ENCODE results near the gene APOM. TPM values are rescaled to one million over a fixed set of nuclear protein-coding genes. Genes with fewer than 3 reads are reported as not detected.

APOM gene
- total RNA-seq, 2 donors from 2014 or later = 2.6 to 2.7 TPM

GRCh38 chr6:31686483-31686882 lies 30.8 kb downstream of the APOM start:
- no peak for DNase-seq (ENCODE audit: low spot score in 2 of 2)
- Mint-ChIP-seq H3K9me3 (no peaks in the 10 kb centered on the region), H3K36me3 (no peaks in the 10 kb centered on the region), H3K27ac (no peak overlapping the region)
- ATAC-seq = no peak

GRCh38 chr6:31687321-31687720 lies 31.6 kb downstream of the APOM start:
- DNase-seq (ENCODE audit: low spot score in 2 of 2) = no peak
- H3K27ac Mint-ChIP-seq = no peak overlapping the region
- no peak for ATAC-seq
- H3K36me3 Mint-ChIP-seq = no peaks in the 10 kb centered on the region
- H3K9me3 Mint-ChIP-seq = no peaks in the 10 kb centered on the region

- Mint-ChIP-seq H3K9me3 (no peaks in the 10 kb centered on the region), H3K27ac (peak overlapping the region in 1 of 2 donors; percentile 48), H3K36me3 (peaks cover 0 to 4% of the 10 kb centered on the region in 2 donors)
- DNase-seq (ENCODE audit: low spot score in 2 of 2) (no peak), ATAC-seq (no peak)
These were observed 32.4 kb downstream of the APOM start for GRCh38 chr6:31687860-31688693.

GRCh38 chr6:31689249-31690110 lies 33.8 kb downstream of the APOM start:
- H3K36me3 Mint-ChIP-seq = peaks cover 0 to 6% of the 10 kb centered on the region in 2 donors
- peak overlapping the region; percentile 83 to 93 for H3K27ac Mint-ChIP-seq
- DNase-seq (ENCODE audit: low spot score in 2 of 2) (peak in 1 of 2 donors; percentile 31), ATAC-seq (peak in 1 of 2 donors; percentile 46)
- no peaks in the 10 kb centered on the region for H3K9me3 Mint-ChIP-seq

- DNase-seq (ENCODE audit: low spot score in 2 of 2) = no peak
- no peaks in the 10 kb centered on the region for H3K9me3 Mint-ChIP-seq
- peak overlapping the region; percentile 83 to 93 for H3K27ac Mint-ChIP-seq
- ATAC-seq = peak in 1 of 2 donors; percentile 69
- peaks cover 0 to 6% of the 10 kb centered on the region in 2 donors for H3K36me3 Mint-ChIP-seq
These were observed 34.8 kb downstream of the APOM start for GRCh38 chr6:31690231-31691077.

GRCh38 chr6:31691078-31691463 lies 35.4 kb downstream of the APOM start:
- H3K27ac Mint-ChIP-seq = no peak overlapping the region

GRCh38 chr6:31691564-31692108 lies 35.9 kb downstream of the APOM start:
- Mint-ChIP-seq H3K36me3 (peaks cover 0 to 6% of the 10 kb centered on the region in 2 donors), H3K9me3 (no peaks in the 10 kb centered on the region), H3K27ac (no peak overlapping the region)
- no peak for ATAC-seq
- no peak for DNase-seq (ENCODE audit: low spot score in 2 of 2)

More at GRCh38 chr6:31691078-31691463, 35.4 kb downstream of the APOM start:
- Mint-ChIP-seq H3K9me3 (no peaks in the 10 kb centered on the region), H3K36me3 (peaks cover 0 to 6% of the 10 kb centered on the region in 2 donors)
- DNase-seq (ENCODE audit: low spot score in 2 of 2) = no peak
- ATAC-seq = no peak

GRCh38 chr6:31692353-31692752 lies 36.7 kb downstream of the APOM start:
- no peaks in the 10 kb centered on the region for H3K9me3 Mint-ChIP-seq

GRCh38 chr6:31692886-31693285 lies 37.2 kb downstream of the APOM start:
- no peak for DNase-seq (ENCODE audit: low spot score in 2 of 2)
- Mint-ChIP-seq H3K27ac (peak overlapping the region; percentile 56 to 67), H3K36me3 (peaks cover 0 to 6% of the 10 kb centered on the region in 2 donors), H3K9me3 (no peaks in the 10 kb centered on the region)
- ATAC-seq = no peak

More at GRCh38 chr6:31692353-31692752, 36.7 kb downstream of the APOM start:
- Mint-ChIP-seq H3K36me3 (peaks cover 0 to 6% of the 10 kb centered on the region in 2 donors), H3K27ac (peak overlapping the region in 1 of 2 donors; percentile 67)
- ATAC-seq (no peak), DNase-seq (ENCODE audit: low spot score in 2 of 2) (no peak)

GRCh38 chr6:31693535-31693934 lies 37.8 kb downstream of the APOM start:
- ATAC-seq = no peak
- H3K9me3 Mint-ChIP-seq = no peaks in the 10 kb centered on the region
- no peak for DNase-seq (ENCODE audit: low spot score in 2 of 2)
- peaks cover 0 to 6% of the 10 kb centered on the region in 2 donors for H3K36me3 Mint-ChIP-seq
- peak overlapping the region in 1 of 2 donors; percentile 56 for H3K27ac Mint-ChIP-seq

- no peak for DNase-seq (ENCODE audit: low spot score in 2 of 2)
- Mint-ChIP-seq H3K36me3 (peaks cover 6 to 11% of the 10 kb centered on the region in 2 donors), H3K27ac (peak overlapping the region; percentile 10 to 43), H3K9me3 (no peaks in the 10 kb centered on the region)
- ATAC-seq = peak in 1 of 2 donors; percentile 45
These were observed 41.9 kb downstream of the APOM start for GRCh38 chr6:31697555-31697954.

- no peak overlapping the region for H3K27ac Mint-ChIP-seq
These were observed 45.2 kb downstream of the APOM start for GRCh38 chr6:31700740-31701401.

GRCh38 chr6:31701666-31702404 lies 46.1 kb downstream of the APOM start:
- DNase-seq (ENCODE audit: low spot score in 2 of 2) = no peak
- no peak for ATAC-seq
- Mint-ChIP-seq H3K27ac (peak overlapping the region; percentile 94 to 98), H3K9me3 (no peaks in the 10 kb centered on the region), H3K36me3 (peaks cover 14% of the 10 kb centered on the region in 2 donors)

More at GRCh38 chr6:31700740-31701401, 45.2 kb downstream of the APOM start:
- ATAC-seq (no peak), DNase-seq (ENCODE audit: low spot score in 2 of 2) (no peak)
- H3K9me3 Mint-ChIP-seq = no peaks in the 10 kb centered on the region
- peaks cover 14% of the 10 kb centered on the region in 2 donors for H3K36me3 Mint-ChIP-seq

- H3K36me3 Mint-ChIP-seq = peaks cover 14% of the 10 kb centered on the region in 2 donors
- H3K9me3 Mint-ChIP-seq = no peaks in the 10 kb centered on the region
- peak; percentile 28 to 52 for ATAC-seq
- DNase-seq (ENCODE audit: low spot score in 2 of 2) = peak in 1 of 2 donors; percentile 30
- H3K27ac Mint-ChIP-seq = peak overlapping the region; percentile 94 to 98
These were observed 46.7 kb downstream of the APOM start for GRCh38 chr6:31702405-31702818.
